Neural cell (in vitro differentiated cells): ENCODE results near the gene PCYT2. TPM values are rescaled to one million over a fixed set of nuclear protein-coding genes. Genes with fewer than 3 reads are reported as not detected.
"Not testable (repeated sequence)": the region's sequence is repeated elsewhere in the genome, so short reads cannot be mapped to it uniquely, and the experiment has no call there.

ENCODE experiments used
- H2AFZ ChIP-seq: fragments of 200-600, 300-800 bp; sonication (generic), shearing (Covaris generic); 2 replicates; pipeline ENCODE4 v1.6.0; 2014; ENCODE audit warnings: low read depth, mild to moderate bottlenecking, antibody characterized with exemption, low read length, moderate library complexity
- H3F3A ChIP-seq: fragments of 200-600 bp; shearing (Covaris generic); 2 replicates; pipeline ENCODE4 v1.6.1; 2016; ENCODE audit warnings: mild to moderate bottlenecking, moderate library complexity, mixed read lengths, antibody characterized with exemption, low read length; ENCODE audit not compliant: insufficient read depth, poor library complexity, severe bottlenecking
- H3K27ac ChIP-seq: fragments of 200-600, 300-800 bp; sonication (generic), shearing (Covaris generic); 2 replicates; pipeline ENCODE4 v1.5.1; 2014; ENCODE audit warnings: mild to moderate bottlenecking, low read length, moderate library complexity
- H3K27me3 ChIP-seq: fragments of 300-800, 200-600 bp; sonication (generic), shearing (Covaris generic); 2 replicates; pipeline ENCODE4 v1.6.0; 2014; ENCODE audit warnings: mild to moderate bottlenecking, low read depth, low read length, moderate library complexity; ENCODE audit not compliant: insufficient read depth
- H3K36me3 ChIP-seq: fragments of 300-800, 200-600 bp; sonication (generic), shearing (Covaris generic); 2 replicates; pipeline ENCODE4 v1.5.1; 2014; ENCODE audit warnings: mild to moderate bottlenecking, antibody characterized with exemption, low read length, moderate library complexity; ENCODE audit not compliant: insufficient read depth
- H3K4me2 ChIP-seq: fragments of 300-800, 200-600 bp; sonication (generic), shearing (Covaris generic); 2 replicates; pipeline ENCODE4 v1.6.0; 2014; ENCODE audit warnings: mild to moderate bottlenecking, low read length
- H3K4me3 ChIP-seq: fragments of 300-800, 200-600 bp; sonication (generic), shearing (Covaris generic); 2 replicates; pipeline ENCODE4 v1.5.1; 2014; ENCODE audit warnings: mild to moderate bottlenecking, low read length, moderate library complexity
- H3K79me2 ChIP-seq: fragments of 200-600 bp; shearing (Covaris generic); replicated peaks from 2 replicates; pipeline ENCODE4 v1.6.0; 2014; ENCODE audit warnings: mild to moderate bottlenecking, low read length, moderate library complexity; ENCODE audit not compliant: insufficient read depth
- H3K9ac ChIP-seq: fragments of 300-800, 200-600 bp; sonication (generic), shearing (Covaris generic); 2 replicates; pipeline ENCODE4 v1.6.1; 2016; ENCODE audit warnings: mild to moderate bottlenecking, low read length, mixed read lengths
- H3K9me2 ChIP-seq: fragments of 200-600 bp; shearing (Covaris generic); 2 replicates; pipeline ENCODE4 v1.6.1; 2016; ENCODE audit warnings: mild to moderate bottlenecking, low read length, mixed read lengths; ENCODE audit not compliant: insufficient read depth
- H3K9me3 ChIP-seq: fragments of 200-600, 300-800 bp; sonication (generic), shearing (Covaris generic); 2 replicates; pipeline ENCODE4 v1.6.1; 2016; ENCODE audit warnings: mild to moderate bottlenecking, mixed run types, low read length, moderate library complexity, mixed read lengths
- H4K20me1 ChIP-seq: fragments of 200-600 bp; shearing (Covaris generic); 2 replicates; pipeline ENCODE4 v1.6.1; 2016; ENCODE audit warnings: mild to moderate bottlenecking, mixed run types; ENCODE audit not compliant: insufficient read depth
- CTCF ChIP-seq: fragments of 450-650 bp; IDR thresholded peaks from 2 replicates; pipeline ENCODE4 v1.5.1; 2014; ENCODE audit warnings: antibody characterized with exemption, mild to moderate bottlenecking, moderate library complexity; ENCODE audit not compliant: poor library complexity, severe bottlenecking
- EP300 ChIP-seq: fragments of 450-650 bp; conservative IDR thresholded peaks from 2 replicates; pipeline ENCODE4 v1.6.1; 2014; ENCODE audit warnings: antibody characterized with exemption, mild to moderate bottlenecking, moderate library complexity; ENCODE audit not compliant: poor library complexity, severe bottlenecking
- EZH2 ChIP-seq: fragments of 200-600, 300-800 bp; shearing (Covaris generic), sonication (generic); IDR thresholded peaks from 2 replicates; pipeline ENCODE4 v1.6.1; 2014; ENCODE audit warnings: antibody characterized with exemption, low read length, borderline replicate concordance, mild to moderate bottlenecking; ENCODE audit not compliant: insufficient read depth, poor library complexity, severe bottlenecking
- MXI1 ChIP-seq: fragments of 450-650 bp; conservative IDR thresholded peaks from 2 replicates; pipeline ENCODE4 v1.6.1; 2014; ENCODE audit warnings: antibody characterized with exemption, mild to moderate bottlenecking; ENCODE audit not compliant: poor library complexity, severe bottlenecking
- POLR2AphosphoS5 ChIP-seq: IDR thresholded peaks from 2 replicates; pipeline ENCODE4 v1.6.1; 2012
- RAD21 ChIP-seq: fragments of 450-650 bp; conservative IDR thresholded peaks from 2 replicates; pipeline ENCODE4 v1.6.1; 2014; ENCODE audit warnings: antibody characterized with exemption, mild to moderate bottlenecking, moderate library complexity
- REST ChIP-seq: IDR thresholded peaks from 2 replicates; pipeline ENCODE4 v1.6.1; 2012; ENCODE audit warnings: borderline replicate concordance
- SMC3 ChIP-seq: fragments of 450-650 bp; conservative IDR thresholded peaks from 2 replicates; pipeline ENCODE4 v1.6.1; 2014; ENCODE audit warnings: antibody characterized with exemption, mild to moderate bottlenecking, moderate library complexity; ENCODE audit not compliant: poor library complexity
- TAF1 ChIP-seq: IDR thresholded peaks from 2 replicates; pipeline ENCODE4 v1.6.1; 2012; ENCODE audit warnings: low read depth
- polyA plus RNA-seq: library from polyadenylated mRNA; depleted of rRNA; stranded (reverse); fragments of >200 nt; gene quantifications from 2 replicates; pipeline ENCODE4 v1.2.3, GENCODE V29; 2014

PCYT2 gene
- polyA plus RNA-seq, 1 donor from 2014 or later, result 35.3 TPM

- Histone ChIP-seq H3K9me3 (no peaks in the 10 kb centered on the region), H4K20me1 (no peaks in the 10 kb centered on the region), H3K36me3 (no peaks in the 10 kb centered on the region), H3K79me2 (no peaks in the 10 kb centered on the region), H3K27me3 (peaks cover 30% of the 10 kb centered on the region), H3K4me2 (no peak overlapping the region), H3K9ac (no peak overlapping the region), H3F3A (no peaks in the 10 kb centered on the region), H3K4me3 (no peak overlapping the region), H2AFZ (no peak overlapping the region), H3K27ac (no peak overlapping the region), H3K9me2 (no peaks in the 10 kb centered on the region)
- TF ChIP-seq MXI1 (no peak), TAF1 (no peak), RAD21 (no peak)
Observed at GRCh38 chr17:81955058-81955681, 44.0 kb upstream of the PCYT2 start.

GRCh38 chr17:81954131-81955057 is 43.2 kb upstream of the PCYT2 start:
- Histone ChIP-seq H3K79me2 (no peaks in the 10 kb centered on the region), H3K9me2 (no peaks in the 10 kb centered on the region), H3K9ac (no peak overlapping the region), H2AFZ (no peak overlapping the region), H3K27ac (no peak overlapping the region), H4K20me1 (no peaks in the 10 kb centered on the region), H3F3A (no peaks in the 10 kb centered on the region), H3K27me3 (peaks cover 24% of the 10 kb centered on the region), H3K4me3 (no peak overlapping the region), H3K36me3 (no peaks in the 10 kb centered on the region), H3K4me2 (no peak overlapping the region), H3K9me3 (no peaks in the 10 kb centered on the region)
- no peak for TF ChIP-seq RAD21
- no peak for TF ChIP-seq EP300
- TF ChIP-seq SMC3, result no peak
- TF ChIP-seq TAF1, result no peak
- no peak for TF ChIP-seq POLR2AphosphoS5
- no peak for TF ChIP-seq REST
- no peak for TF ChIP-seq MXI1
- TF ChIP-seq CTCF, result no peak
- TF ChIP-seq EZH2, result no peak

GRCh38 chr17:81953443-81953842 is 42.2 kb upstream of the PCYT2 start:
- H3K4me3 ChIP-seq, H3K9me2 ChIP-seq, H2AFZ ChIP-seq, H4K20me1 ChIP-seq, H3K9me3 ChIP-seq, H3K9ac ChIP-seq, H3K36me3 ChIP-seq, H3K27ac ChIP-seq, H3K79me2 ChIP-seq, H3F3A ChIP-seq, H3K4me2 ChIP-seq: not testable (repeated sequence)
- peaks cover 15% of the 10 kb centered on the region for H3K27me3 ChIP-seq
